B cell (primary cell): ENCODE results near the gene LIF. TPM values are rescaled to one million over a fixed set of nuclear protein-coding genes. Genes with fewer than 3 reads are reported as not detected.

Source experiments
- ATAC-seq: fragments of 200-7000 bp; cut with Tn5 transposase; one replicate; pipeline ENCODE4 v1.10.0; 2021; ENCODE audit warnings: low read depth, mild to moderate bottlenecking, moderate number of reproducible peaks, moderate library complexity
- CTCF ChIA-PET: fragments of 350-600 bp; sonication (Branson Sonifier 250); formaldehyde crosslinking; loops from one replicate; lab custom pipeline; 2021; ENCODE audit warnings: antibody characterized with exemption, inconsistent platforms; lab: Charles Lee
- POLR2A ChIA-PET: fragments of 350-600 bp; sonication (Branson Sonifier 250); formaldehyde crosslinking; loops from one replicate; lab custom pipeline; 2021; ENCODE audit warnings: antibody characterized with exemption; lab: Charles Lee
- DNase-seq: peaks from one replicate; pipeline ENCODE4 v3.0.0; 2013
- H2AFZ ChIP-seq: 2 replicates; pipeline ENCODE4 v1.6.1; 2012; ENCODE audit warnings: mild to moderate bottlenecking, low read depth, low read length; ENCODE audit not compliant: insufficient read depth, poor library complexity, severe bottlenecking
- H3K27ac ChIP-seq, 2 donors: 1 replicate in 1 of 2; 2 replicates in 1 of 2; pipeline ENCODE4 v1.5.1; 2012 to 2013; ENCODE audit warnings: low read length in 2 of 2, mild to moderate bottlenecking in 2 of 2, moderate library complexity in 1 of 2
- H3K27me3 ChIP-seq, 4 experiments: fragments of 200-600 bp in 1 of 4; sonication (generic) in 1 of 4; replicated peaks in 1 of 4; 1 replicate in 2 of 4; 2 replicates in 2 of 4; pipeline versions ENCODE4 v1.6.1 to v1.7.0; 2013 to 2016; ENCODE audit warnings: low read length in 3 of 4, mild to moderate bottlenecking in 2 of 4, mixed read lengths in 1 of 4, moderate library complexity in 1 of 4; ENCODE audit not compliant: insufficient read depth in 4 of 4, control insufficient read depth in 3 of 4; ENCODE audit errors: control extremely low read depth in 1 of 4
- H3K36me3 ChIP-seq, 2 experiments: replicated peaks in 1 of 2; 1 replicate in 1 of 2; 2 replicates in 1 of 2; pipeline versions ENCODE4 v1.6.1 to v1.7.1; 2013; ENCODE audit warnings: low read length in 1 of 2; ENCODE audit not compliant: insufficient read depth in 2 of 2, control insufficient read depth in 1 of 2; ENCODE audit errors: control extremely low read depth in 1 of 2, extremely low read depth in 1 of 2
- H3K4me1 ChIP-seq, 2 donors: fragments of 200-600 bp in 1 of 2; sonication (generic) in 1 of 2; 1 replicate in 1 of 2; 2 replicates in 1 of 2; pipeline versions ENCODE4 v1.5.1 to v1.6.1; 2013 to 2017; ENCODE audit warnings: low read length in 2 of 2; ENCODE audit not compliant: control insufficient read depth in 2 of 2, insufficient read depth in 2 of 2
- H3K4me2 ChIP-seq: replicated peaks from 2 replicates; pipeline ENCODE3; 2012; ENCODE audit warnings: mild to moderate bottlenecking, low read depth, low read length; ENCODE audit not compliant: poor library complexity, severe bottlenecking
- H3K4me3 ChIP-seq, 5 experiments: fragments of 200-600 bp in 1 of 5; sonication (generic) in 1 of 5; 1 replicate in 3 of 5; 2 replicates in 2 of 5; pipeline versions ENCODE4 v1.5.1 to v1.7.0; 2011 to 2016; ENCODE audit warnings: low read length in 4 of 5, mild to moderate bottlenecking in 4 of 5, low read depth in 2 of 5, control low read depth in 1 of 5, moderate library complexity in 1 of 5; ENCODE audit not compliant: insufficient read depth in 1 of 5; ENCODE audit errors: control extremely low read depth in 1 of 5, extremely low read depth in 1 of 5
- H3K79me2 ChIP-seq: fragments of 200-600 bp; sonication (generic); one replicate; pipeline ENCODE4 v1.6.0; 2016; ENCODE audit warnings: low read length; ENCODE audit not compliant: control insufficient read depth, insufficient read depth
- H3K9ac ChIP-seq: fragments of 200-600 bp; sonication (generic); 2 replicates; pipeline ENCODE4 v1.6.1; 2017; ENCODE audit warnings: mild to moderate bottlenecking, low read length, moderate library complexity
- H3K9me3 ChIP-seq, 3 donors: one replicate each; pipeline versions ENCODE4 v1.6.1 to v1.7.1; 2013; ENCODE audit warnings: low read length in 2 of 3; ENCODE audit not compliant: control insufficient read depth in 2 of 3, insufficient read depth in 1 of 3; ENCODE audit errors: control extremely low read depth in 1 of 3
- H4K20me1 ChIP-seq: 2 replicates; pipeline ENCODE4 v1.6.0; 2012; ENCODE audit warnings: mild to moderate bottlenecking, low read length; ENCODE audit not compliant: insufficient read depth, control insufficient read depth, poor library complexity, severe bottlenecking
- H3K27ac Mint-ChIP-seq: one replicate; pipeline ENCODE4 v1.8.0; 2021; ENCODE audit warnings: mixed read lengths
- H3K27me3 Mint-ChIP-seq: one replicate; pipeline ENCODE4 v1.8.0; 2021; ENCODE audit warnings: mixed read lengths
- H3K4me1 Mint-ChIP-seq: one replicate; pipeline ENCODE4 v1.8.0; 2021; ENCODE audit warnings: mixed read lengths
- H3K4me3 Mint-ChIP-seq: one replicate; pipeline ENCODE4 v1.8.0; 2021; ENCODE audit warnings: mixed read lengths
- H3K9me3 Mint-ChIP-seq: one replicate; pipeline ENCODE4 v1.8.0; 2022; ENCODE audit warnings: mixed read lengths; ENCODE audit not compliant: insufficient read depth
- CTCF ChIP-seq: fragments of 200-600 bp; IDR thresholded peaks from one replicate; pipeline ENCODE4 v1.8.0; 2022; ENCODE audit warnings: antibody characterized with exemption, mild to moderate bottlenecking
- EZH2 ChIP-seq: IDR thresholded peaks from 2 replicates; pipeline ENCODE4 v1.6.1; 2012; ENCODE audit warnings: borderline replicate concordance, low read depth, mild to moderate bottlenecking, moderate library complexity, low read length; ENCODE audit not compliant: insufficient read depth, poor library complexity, severe bottlenecking
- WGBS: methylation state at CpG from one replicate; pipeline ENCODE4 v1.1.5; 2013; ENCODE audit warnings: missing lambda C conversion rate; ENCODE audit not compliant: insufficient coverage; 5-methylcytosine and 5-hydroxymethylcytosine counted together
- intact Hi-C: fragments of 100-400 bp; cut with micrococcal nuclease; formaldehyde crosslinking; loops from one replicate; pipeline ENCODE4 v1.10.0; 2022
- polyA plus RNA-seq: library from polyadenylated mRNA; depleted of rRNA; stranded (reverse); fragments of >200 nt; gene quantifications from 2 replicates; pipeline ENCODE4 v1.2.3, GENCODE V29; 2012
- total RNA-seq, 2 donors: library from RNA; stranded (reverse); fragments of 120-200 nt in 1 of 2; gene quantifications; 1 replicate in 1 of 2; 2 replicates in 1 of 2; pipeline versions ENCODE4 v1.2.3 to v1.2.4, GENCODE V29; 2013 to 2022

The LIF gene
- total and polyA plus RNA-seq, 2 donors (not counting 1 experiment from before 2014, with no cell fraction given) = 0.47 TPM; not detected in 1

DNA sequence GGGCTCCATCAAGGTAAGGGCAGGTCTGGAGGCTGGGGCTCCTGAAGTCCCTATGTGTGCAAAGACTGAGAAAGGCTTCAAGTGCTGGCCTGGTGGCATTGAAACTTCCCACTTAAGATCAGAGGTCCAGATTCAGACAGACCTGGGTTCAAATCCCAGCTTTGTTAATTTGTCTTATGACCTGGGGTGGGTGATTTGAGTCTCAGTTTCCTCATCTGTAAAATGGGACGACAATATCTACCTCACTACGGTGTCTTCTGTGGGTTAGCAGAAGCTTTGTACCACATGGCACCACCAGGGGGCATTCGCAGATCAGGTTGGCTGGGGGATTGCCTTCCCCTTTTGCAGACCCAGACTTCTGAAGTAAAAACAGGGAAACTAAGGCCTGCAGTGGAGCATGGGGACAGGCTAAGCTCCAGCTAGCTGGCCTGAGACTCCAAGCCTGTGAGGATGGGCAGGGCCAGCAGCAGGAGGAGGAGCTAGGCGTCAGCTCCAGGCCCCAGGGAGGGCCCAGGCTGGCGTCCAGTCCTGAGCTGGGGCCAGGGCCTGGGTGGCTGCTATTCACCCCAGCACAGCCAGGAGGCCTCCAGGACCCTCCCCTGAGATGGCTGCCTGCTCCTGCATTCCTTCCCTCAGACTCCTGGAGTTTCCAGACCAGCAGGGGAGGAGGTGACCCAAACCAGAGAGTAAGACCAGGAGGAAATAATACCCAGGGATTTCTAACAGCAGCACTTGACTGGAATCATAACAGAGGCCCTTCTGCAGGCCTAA lies 41.3 kb upstream of the LIF start:
- Histone ChIP-seq H3K4me2 (peak overlapping the region; percentile 98), H3K79me2 (peaks cover 3% of the 10 kb centered on the region), H3K4me1 (peaks cover 23 to 44% of the 10 kb centered on the region in 2 donors), H2AFZ (peak overlapping the region; percentile 63), H3K4me3 (peak overlapping the region in 1 of 5 experiments; percentile 4), H4K20me1 (peaks cover 8% of the 10 kb centered on the region), H3K27ac (peak overlapping the region in 1 of 2 donors; percentile 39), H3K9ac (no peak overlapping the region), H3K27me3 (no peaks in the 10 kb centered on the region), H3K36me3 (peaks cover 0 to 17% of the 10 kb centered on the region in 2 experiments), H3K9me3 (no peaks in the 10 kb centered on the region)
- peak; percentile 92 for DNase-seq
- peaks cover 38% of the 10 kb centered on the region for H3K4me1 Mint-ChIP-seq
- ATAC-seq = peak; percentile 31
- POLR2A ChIA-PET = interaction anchor here (0.7 to 5.9 kb wide), 8 partner anchors 17 to 136 kb away, joined by 3 to 64 read pairs (median 18); partner anchors contain the start of genes CCDC157, RNF215, SF3A1 and TBC1D10A
- no peaks in the 10 kb centered on the region for H3K27me3 Mint-ChIP-seq
- CTCF ChIA-PET = interaction anchor here (0.6 to 13.2 kb wide), 41 partner anchors 8 to 1709 kb away, joined by 3 to 510 read pairs (median 5); partner anchors contain the start of genes CCDC157, MTFP1, RNF215 and SEC14L2
- intact Hi-C loops = loop anchor here (1.0 to 5.0 kb wide), 6 partner anchors 21 to 304 kb away; partner anchors contain the start of gene PES1
- peak overlapping the region; percentile 64 for H3K27ac Mint-ChIP-seq
- H3K9me3 Mint-ChIP-seq = no peaks in the 10 kb centered on the region
- no peak for TF ChIP-seq EZH2
- TF ChIP-seq CTCF = peak; percentile 91
- WGBS = 19% methylated on average over 2 of the region's 5 CpGs
- peak overlapping the region; percentile 93 for H3K4me3 Mint-ChIP-seq
